OCI-LY3 (cell line): ENCODE data around the gene GJC2.

Experiments used
- H2AFZ ChIP-seq: fragments of 200-600, 300-600 bp; shearing (Covaris generic); 2 replicates; pipeline ENCODE4 v1.6.0; 2014; ENCODE audit warnings: antibody characterized with exemption, low read depth, low read length
- H3K27ac ChIP-seq: fragments of 200-600, 300-600 bp; sonication (generic); 2 replicates; pipeline ENCODE4 v1.5.1; 2014; ENCODE audit warnings: mild to moderate bottlenecking, low read length, moderate library complexity, mixed read lengths
- H3K27me3 ChIP-seq: fragments of 200-600, 300-600 bp; sonication (generic); 2 replicates; pipeline ENCODE4 v1.6.1; 2014; ENCODE audit warnings: low read depth, low read length, mixed read lengths
- H3K36me3 ChIP-seq: fragments of 200-600, 300-600 bp; sonication (generic); replicated peaks from 2 replicates; pipeline ENCODE3; 2014; ENCODE audit warnings: low read depth, low read length, mixed read lengths
- H3K4me1 ChIP-seq: fragments of 300-600, 200-600 bp; sonication (generic); 2 replicates; pipeline ENCODE4 v1.6.1; 2014; ENCODE audit warnings: low read length, mixed read lengths
- H3K4me2 ChIP-seq: fragments of 200-600, 300-600 bp; sonication (generic); 2 replicates; pipeline ENCODE4 v1.6.1; 2014; ENCODE audit warnings: low read length, mixed read lengths
- H3K4me3 ChIP-seq: fragments of 300-600, 200-600 bp; sonication (generic); 2 replicates; pipeline ENCODE4 v1.5.1; 2014; ENCODE audit warnings: antibody characterized with exemption, mild to moderate bottlenecking, low read length, moderate library complexity
- H3K79me2 ChIP-seq: fragments of 300-600, 200-600 bp; shearing (Covaris generic); 2 replicates; pipeline ENCODE4 v1.6.1; 2014; ENCODE audit warnings: mild to moderate bottlenecking, low read length, mixed read lengths
- H3K9ac ChIP-seq: fragments of 300-600, 200-600 bp; shearing (Covaris generic); 2 replicates; pipeline ENCODE4 v1.6.0; 2014; ENCODE audit warnings: mild to moderate bottlenecking, low read length, moderate library complexity
- H3K9me3 ChIP-seq: fragments of 200-600, 300-600 bp; shearing (Covaris generic); 2 replicates; pipeline ENCODE4 v1.6.1; 2014; ENCODE audit warnings: low read length, mixed read lengths; ENCODE audit not compliant: insufficient read depth
- H4K20me1 ChIP-seq: fragments of 200-600, 300-600 bp; sonication (generic); 2 replicates; pipeline ENCODE4 v1.6.1; 2016; ENCODE audit warnings: low read length, mixed read lengths; ENCODE audit not compliant: insufficient read depth
- EZH2phosphoT487 ChIP-seq: fragments of 200-600 bp; shearing (Covaris generic); IDR thresholded peaks from 2 replicates; pipeline ENCODE4 v1.6.1; 2018; ENCODE audit warnings: antibody characterized with exemption, mixed run types, low read depth
- TF ChIP-seq, protein P1 (sequence below): fragments of 200-600, 300-600 bp; sonication (generic); IDR thresholded peaks from 2 replicates; pipeline ENCODE4 v1.5.1; 2014; ENCODE audit warnings: antibody characterized with exemption, low read length, low read depth

GJC2 gene

DNA sequence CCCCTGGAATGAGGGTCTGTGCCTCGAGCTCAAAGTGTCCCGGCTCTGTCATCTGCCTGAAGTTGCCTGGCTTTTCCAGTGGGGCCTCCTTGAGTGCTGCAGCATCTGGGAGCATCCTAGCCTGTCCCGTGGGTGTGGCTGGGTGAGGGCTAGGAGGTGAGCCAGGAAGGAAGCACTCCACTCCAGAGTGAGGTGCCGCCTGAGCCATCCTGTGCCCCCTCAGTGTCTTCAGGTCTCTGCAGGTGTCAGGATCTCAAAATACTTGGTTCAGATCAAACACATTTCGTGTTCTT is 27.4 kb downstream of the GJC2 start:
- H2AFZ ChIP-seq, result no peak overlapping the region
- H4K20me1 ChIP-seq, result peaks cover 5% of the 10 kb centered on the region
- H3K9me3 ChIP-seq, result no peaks in the 10 kb centered on the region
- no peaks in the 10 kb centered on the region for H3K4me1 ChIP-seq
- no peaks in the 10 kb centered on the region for H3K79me2 ChIP-seq
- H3K9ac ChIP-seq, result no peak overlapping the region
- no peak overlapping the region for H3K4me2 ChIP-seq
- no peak for TF ChIP-seq EZH2phosphoT487
- TF ChIP-seq, protein P1, sequence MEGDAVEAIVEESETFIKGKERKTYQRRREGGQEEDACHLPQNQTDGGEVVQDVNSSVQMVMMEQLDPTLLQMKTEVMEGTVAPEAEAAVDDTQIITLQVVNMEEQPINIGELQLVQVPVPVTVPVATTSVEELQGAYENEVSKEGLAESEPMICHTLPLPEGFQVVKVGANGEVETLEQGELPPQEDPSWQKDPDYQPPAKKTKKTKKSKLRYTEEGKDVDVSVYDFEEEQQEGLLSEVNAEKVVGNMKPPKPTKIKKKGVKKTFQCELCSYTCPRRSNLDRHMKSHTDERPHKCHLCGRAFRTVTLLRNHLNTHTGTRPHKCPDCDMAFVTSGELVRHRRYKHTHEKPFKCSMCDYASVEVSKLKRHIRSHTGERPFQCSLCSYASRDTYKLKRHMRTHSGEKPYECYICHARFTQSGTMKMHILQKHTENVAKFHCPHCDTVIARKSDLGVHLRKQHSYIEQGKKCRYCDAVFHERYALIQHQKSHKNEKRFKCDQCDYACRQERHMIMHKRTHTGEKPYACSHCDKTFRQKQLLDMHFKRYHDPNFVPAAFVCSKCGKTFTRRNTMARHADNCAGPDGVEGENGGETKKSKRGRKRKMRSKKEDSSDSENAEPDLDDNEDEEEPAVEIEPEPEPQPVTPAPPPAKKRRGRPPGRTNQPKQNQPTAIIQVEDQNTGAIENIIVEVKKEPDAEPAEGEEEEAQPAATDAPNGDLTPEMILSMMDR, result no peak
- no peak overlapping the region for H3K4me3 ChIP-seq
- H3K27me3 ChIP-seq, result no peaks in the 10 kb centered on the region
- no peaks in the 10 kb centered on the region for H3K36me3 ChIP-seq
- no peak overlapping the region for H3K27ac ChIP-seq

DNA sequence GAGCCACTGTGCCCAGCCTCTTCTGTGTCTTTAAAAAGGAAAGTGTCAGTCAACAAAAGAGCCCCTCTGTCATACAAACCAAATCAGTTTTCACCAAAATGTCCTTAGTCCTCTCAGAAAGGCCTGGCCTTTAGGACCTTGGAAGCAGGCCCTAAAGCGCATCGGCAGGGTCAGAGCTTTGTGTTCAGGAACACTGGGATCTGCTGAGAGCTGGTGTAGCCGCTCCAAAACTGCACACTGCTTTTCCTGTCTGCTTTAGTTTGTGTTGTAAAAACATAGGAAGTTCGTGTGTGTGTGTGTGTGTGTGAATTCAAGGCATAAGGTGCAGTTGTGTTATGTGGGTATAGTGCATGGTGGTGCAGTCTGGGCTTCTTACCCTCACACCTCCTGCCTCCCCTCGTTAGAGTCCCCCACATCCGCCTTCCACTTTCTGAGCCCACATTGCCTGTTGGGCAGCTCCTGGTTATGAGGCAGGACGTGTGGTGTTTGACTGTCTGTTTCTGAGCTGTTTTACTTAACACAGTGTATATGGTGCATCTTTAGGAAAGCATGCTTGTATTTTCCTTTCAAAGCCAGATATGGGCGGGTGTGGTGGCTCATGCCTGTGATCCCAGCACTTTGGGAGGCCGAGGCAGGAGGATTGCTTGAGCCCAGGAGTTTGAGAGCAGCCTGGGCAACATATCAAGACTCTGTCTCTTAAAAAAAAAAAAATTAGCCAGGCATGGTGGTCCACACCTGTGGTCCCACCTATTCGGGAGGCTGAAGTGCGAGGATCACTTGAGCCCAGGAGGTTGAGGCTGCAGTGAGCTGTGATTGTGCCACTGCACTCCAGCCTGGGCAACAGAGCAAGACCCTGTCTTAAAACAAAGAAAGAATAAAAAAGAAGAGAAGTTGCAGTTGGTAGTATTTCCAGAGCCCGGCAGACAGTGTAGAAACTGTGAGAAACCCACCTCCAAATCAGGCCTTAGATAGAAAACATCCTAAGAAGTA is 28.3 kb downstream of the GJC2 start:
- Histone ChIP-seq H4K20me1 (peaks cover 5% of the 10 kb centered on the region), H3K4me1 (no peaks in the 10 kb centered on the region), H3K27me3 (no peaks in the 10 kb centered on the region), H3K79me2 (no peaks in the 10 kb centered on the region), H3K4me2 (no peak overlapping the region), H3K4me3 (no peak overlapping the region), H2AFZ (no peak overlapping the region), H3K36me3 (no peaks in the 10 kb centered on the region), H3K27ac (no peak overlapping the region), H3K9ac (no peak overlapping the region), H3K9me3 (no peaks in the 10 kb centered on the region)
- TF ChIP-seq, protein P1, result no peak
- TF ChIP-seq EZH2phosphoT487, result no peak

DNA sequence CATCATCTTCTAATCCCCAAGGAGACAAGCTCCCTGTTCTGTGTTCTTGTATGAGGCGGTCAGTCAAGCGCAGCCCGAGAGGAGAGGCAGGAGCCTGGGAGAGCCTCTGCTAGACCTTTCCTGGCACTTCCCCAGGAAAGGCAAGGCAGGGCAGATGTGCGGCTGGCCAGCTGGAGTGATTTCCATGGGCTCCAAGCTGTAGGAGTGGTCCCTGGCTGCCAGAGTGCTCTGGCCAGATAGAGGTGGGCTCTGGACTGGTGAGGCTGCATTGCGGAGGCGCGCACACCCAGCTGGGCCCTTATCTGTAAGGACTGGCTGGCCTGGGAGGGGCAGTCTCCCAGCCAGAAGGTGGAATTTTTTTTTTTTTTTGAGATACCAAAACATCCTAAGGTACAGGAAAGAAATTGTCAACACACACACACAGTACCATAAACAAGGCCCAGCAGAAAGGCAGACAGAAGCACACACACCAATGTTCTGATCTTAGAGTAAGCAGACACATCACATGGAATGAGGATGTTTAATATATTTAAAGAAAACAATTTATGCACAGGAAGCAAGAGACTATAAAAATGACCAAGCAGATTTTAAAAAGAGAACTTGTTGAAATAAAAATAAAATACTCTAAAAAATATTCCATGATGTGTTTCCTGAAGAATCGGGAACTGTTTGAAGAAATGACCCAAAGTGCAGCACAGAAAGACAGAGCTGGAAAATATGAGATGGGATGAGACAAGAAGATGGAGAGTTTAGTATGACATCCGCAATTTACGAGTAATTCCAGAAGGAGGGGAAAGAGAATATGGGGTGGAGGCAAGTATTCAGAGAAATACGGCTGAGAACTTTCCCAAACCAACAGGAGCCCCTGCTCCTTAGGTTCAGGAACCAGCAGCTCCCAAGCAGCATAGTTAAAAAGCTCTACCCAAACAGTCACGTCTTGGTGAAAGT is 29.3 kb downstream of the GJC2 start:
- TF ChIP-seq, protein P1, result no peak
- no peak for TF ChIP-seq EZH2phosphoT487
- Histone ChIP-seq H4K20me1 (no peaks in the 10 kb centered on the region), H3K27me3 (no peaks in the 10 kb centered on the region), H3K4me3 (no peak overlapping the region), H3K4me2 (no peak overlapping the region), H3K79me2 (no peaks in the 10 kb centered on the region), H3K9ac (no peak overlapping the region), H2AFZ (no peak overlapping the region), H3K4me1 (no peaks in the 10 kb centered on the region), H3K9me3 (no peaks in the 10 kb centered on the region), H3K27ac (no peak overlapping the region), H3K36me3 (no peaks in the 10 kb centered on the region)
